Panc1 (cell line): Measurements from ENCODE around the gene PDE6A. TPM values are rescaled to one million over a fixed set of nuclear protein-coding genes. Genes with fewer than 3 reads are reported as not detected.

Experiments used
- ATAC-seq: fragments of 200-7000 bp; cut with Tn5 transposase; 2 replicates; pipeline ENCODE4 v1.9.1; 2020; ENCODE audit warnings: mild to moderate bottlenecking, moderate library complexity
- BruUV-seq: library from RNA; stranded (reverse); fragments of 400-500 nt; replicated peaks from 2 replicates; lab custom pipeline; 2021; lab: Mats Ljungman, UMichigan
- CTCF ChIA-PET: fragments of 300-600 bp; sonication (Branson Sonifier 250); formaldehyde crosslinking; loops from one replicate; lab custom pipeline; 2022; ENCODE audit warnings: antibody characterized with exemption; lab: Charles Lee
- POLR2A ChIA-PET: fragments of 300-600 bp; sonication (Branson Sonifier 250); formaldehyde crosslinking; loops from one replicate; lab custom pipeline; 2022; ENCODE audit warnings: antibody characterized with exemption; lab: Charles Lee
- DNase-seq: peaks from one replicate; pipeline ENCODE4 v3.0.0-alpha.2; 2010; ENCODE audit warnings: low read depth, low spot score
- H3K27ac ChIP-seq: 2 replicates; pipeline ENCODE4 v1.5.1; 2011; ENCODE audit warnings: mild to moderate bottlenecking, low read length, inconsistent platforms
- H3K27me3 ChIP-seq: fragments of 200-500 bp; sonication (Bioruptor generic); 2 replicates; pipeline ENCODE4 v1.6.0; 2014; ENCODE audit warnings: low read length, inconsistent platforms; ENCODE audit not compliant: control insufficient read depth, insufficient read depth
- H3K36me3 ChIP-seq: fragments of 200-500 bp; sonication (Bioruptor generic); 2 replicates; pipeline ENCODE4 v1.5.1; 2014; ENCODE audit warnings: inconsistent platforms, mild to moderate bottlenecking, low read length, moderate library complexity; ENCODE audit not compliant: control insufficient read depth, insufficient read depth
- H3K4me1 ChIP-seq: 2 replicates; pipeline ENCODE4 v1.5.1; 2011; ENCODE audit warnings: inconsistent platforms, mild to moderate bottlenecking, low read length, moderate library complexity; ENCODE audit not compliant: control insufficient read depth, insufficient read depth
- H3K4me3 ChIP-seq, 2 experiments: 2 replicates each; pipeline ENCODE4 v1.5.1; 2011 to 2012; ENCODE audit warnings: low read depth in 2 of 2, low read length in 2 of 2, mild to moderate bottlenecking in 2 of 2, inconsistent platforms in 1 of 2, moderate library complexity in 1 of 2
- H3K9me3 ChIP-seq: fragments of 200-500 bp; sonication (Bioruptor generic); 2 replicates; pipeline ENCODE4 v1.5.1; 2014; ENCODE audit warnings: low read depth, mild to moderate bottlenecking, inconsistent platforms, low read length, moderate library complexity; ENCODE audit not compliant: control insufficient read depth, insufficient read depth
- CTCF ChIP-seq: fragments of 450-650 bp; IDR thresholded peaks from 2 replicates; pipeline ENCODE4 v1.5.1; 2017; ENCODE audit warnings: mild to moderate bottlenecking
- POLR2AphosphoS5 ChIP-seq: IDR thresholded peaks from 2 replicates; pipeline ENCODE4 v1.6.1; 2012; ENCODE audit warnings: mild to moderate bottlenecking, low read depth, low read length, moderate library complexity
- REST ChIP-seq, 2 experiments: IDR thresholded peaks; 2 replicates each; pipeline ENCODE4 v1.6.1; 2011 to 2012; ENCODE audit warnings: low read depth in 2 of 2, control low read depth in 1 of 2, low read length in 1 of 2, mild to moderate bottlenecking in 1 of 2, moderate library complexity in 1 of 2; ENCODE audit not compliant: insufficient read depth in 1 of 2
- SIN3A ChIP-seq: IDR thresholded peaks from 2 replicates; pipeline ENCODE4 v1.6.1; 2012; ENCODE audit warnings: low read depth, mild to moderate bottlenecking, low read length, moderate library complexity, borderline replicate concordance; ENCODE audit not compliant: insufficient read depth
- TCF7L2 ChIP-seq: IDR thresholded peaks from 2 replicates; pipeline ENCODE4 v1.6.1; 2011; ENCODE audit warnings: mild to moderate bottlenecking, low read depth, low read length, inconsistent platforms
- in situ Hi-C: cut with HindIII; loops from 2 replicates; pipeline ENCODE4 v1.10.0; 2016; ENCODE audit warnings: low sequenced_read_pairs, low pct_unique_long_range_greater_than_20kb
- intact Hi-C: fragments of 100-400 bp; cut with micrococcal nuclease; formaldehyde crosslinking; loops from one replicate; pipeline ENCODE4 v1.10.0; 2022; ENCODE audit not compliant: unreplicated experiment
- total RNA-seq: library from RNA; stranded (reverse); gene quantifications from one replicate; pipeline ENCODE4 v1.2.1, GENCODE V29; 2021; ENCODE audit not compliant: unreplicated experiment

PDE6A gene
- total RNA-seq, 1 experiment from 2014 or later: 0.33 TPM

GRCh38 chr5:149823375-149823774, 121.2 kb downstream of the PDE6A start:
- no peaks in the 10 kb centered on the region for H3K27me3 ChIP-seq
- H3K36me3 ChIP-seq: no peaks in the 10 kb centered on the region
- no TSS peak for BruUV-seq
- no peak overlapping the region for H3K27ac ChIP-seq
- intact Hi-C loops: no loop called here
- CTCF ChIA-PET: no interaction called here
- no peak for TF ChIP-seq REST (IDR thresholded peaks at IDR 0.05; ENCODE audit: insufficient read depth in 1 of 2, low read depth in 2 of 2, low read length in 1 of 2)
- TF ChIP-seq TCF7L2: no peak
- no peak for TF ChIP-seq SIN3A
- no peak for TF ChIP-seq CTCF
- TF ChIP-seq POLR2AphosphoS5: no peak
- POLR2A ChIA-PET: no interaction called here
- H3K4me3 ChIP-seq: no peak overlapping the region
- H3K9me3 ChIP-seq: no peaks in the 10 kb centered on the region
- no peaks in the 10 kb centered on the region for H3K4me1 ChIP-seq
- in situ Hi-C loops: no loop called here
- DNase-seq: no peak
- ATAC-seq: no peak

GRCh38 chr5:149822301-149822700, 122.3 kb downstream of the PDE6A start:
- Histone ChIP-seq H3K4me3 (no peak overlapping the region), H3K36me3 (no peaks in the 10 kb centered on the region), H3K27ac (no peak overlapping the region), H3K4me1 (no peaks in the 10 kb centered on the region), H3K9me3 (no peaks in the 10 kb centered on the region), H3K27me3 (no peaks in the 10 kb centered on the region)
- in situ Hi-C loops (no loop called here), intact Hi-C loops (no loop called here)
- TF ChIP-seq REST (IDR thresholded peaks at IDR 0.05; ENCODE audit: insufficient read depth in 1 of 2, low read depth in 2 of 2, low read length in 1 of 2) (no peak), POLR2AphosphoS5 (no peak), CTCF (no peak), SIN3A (no peak), TCF7L2 (no peak)
- CTCF ChIA-PET: no interaction called here
- DNase-seq (no peak), ATAC-seq (no peak)
- BruUV-seq: no TSS peak
- POLR2A ChIA-PET: no interaction called here
